ENCODE results near the gene TBP.

DNA sequence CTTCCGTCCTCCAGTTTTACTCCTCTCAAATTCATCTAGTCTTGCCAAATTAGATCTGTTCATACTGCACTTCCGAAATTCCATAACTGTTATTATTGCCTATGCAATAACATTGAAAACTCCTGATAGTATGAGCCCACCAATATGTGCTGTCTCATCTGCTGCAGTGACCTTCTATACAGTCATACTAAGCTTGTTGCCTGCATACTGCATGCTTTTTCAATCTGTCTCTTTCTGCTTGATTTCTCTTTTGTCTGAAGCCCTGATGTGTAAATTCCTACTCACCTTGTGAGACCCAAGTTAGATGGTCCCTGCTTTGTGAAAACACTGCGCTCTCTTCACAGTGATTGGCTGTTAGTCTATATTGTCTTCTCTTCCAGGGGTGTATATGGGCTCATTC, 1.1 kb downstream of the TBP start:
- no peak for TF ChIP-seq EP300 (IDR thresholded peaks at IDR 0.05; ENCODE audit: low read depth)
- TF ChIP-seq POLR2A (IDR thresholded peaks at IDR 0.05), result no peak

Data from transverse colon (tissue), 1 donor.